Hepatocyte (in vitro differentiated cells): ENCODE results near the gene CHID1. TPM values are rescaled to one million over a fixed set of nuclear protein-coding genes. Genes with fewer than 3 reads are reported as not detected.

Experiments
- DNase-seq: peaks from one replicate; pipeline ENCODE4 v3.0.0-alpha.2; 2016; ENCODE audit warnings: low spot score
- H2AFZ ChIP-seq: fragments of 200-600 bp; sonication (generic); 2 replicates; pipeline ENCODE4 v1.6.0; 2016; ENCODE audit warnings: antibody characterized with exemption, mild to moderate bottlenecking
- H3K27ac ChIP-seq: fragments of 200-600 bp; sonication (generic); 2 replicates; pipeline ENCODE4 v1.5.1; 2016; ENCODE audit warnings: mild to moderate bottlenecking
- H3K27me3 ChIP-seq: fragments of 200-600 bp; sonication (generic); 2 replicates; pipeline ENCODE4 v1.6.1; 2016
- H3K36me3 ChIP-seq: fragments of 200-600 bp; sonication (generic); replicated peaks from 2 replicates; pipeline ENCODE4 v1.5.1; 2016; ENCODE audit warnings: low read depth; ENCODE audit not compliant: insufficient read depth
- H3K4me1 ChIP-seq: fragments of 200-600 bp; sonication (generic); 2 replicates; pipeline ENCODE4 v1.5.1; 2016; ENCODE audit warnings: mild to moderate bottlenecking, moderate library complexity; ENCODE audit not compliant: insufficient read depth
- H3K4me2 ChIP-seq: fragments of 200-600 bp; sonication (generic); 2 replicates; pipeline ENCODE4 v1.6.0; 2016
- H3K4me3 ChIP-seq: fragments of 200-600 bp; sonication (generic); 2 replicates; pipeline ENCODE4 v1.5.1; 2016; ENCODE audit warnings: mild to moderate bottlenecking
- H3K79me2 ChIP-seq: fragments of 200-600 bp; sonication (generic); 2 replicates; pipeline ENCODE4 v1.6.0; 2017; ENCODE audit warnings: mild to moderate bottlenecking
- H3K9me2 ChIP-seq: fragments of 200-600 bp; sonication (generic); replicated peaks from 2 replicates; pipeline ENCODE4 v1.6.0; 2017; ENCODE audit warnings: mild to moderate bottlenecking; ENCODE audit not compliant: insufficient read depth
- H3K9me3 ChIP-seq: fragments of 200-600 bp; sonication (generic); 2 replicates; pipeline ENCODE4 v1.5.1; 2016; ENCODE audit warnings: low read depth, mild to moderate bottlenecking
- H4K20me1 ChIP-seq: fragments of 200-600 bp; sonication (generic); 2 replicates; pipeline ENCODE4 v1.6.0; 2016; ENCODE audit warnings: mild to moderate bottlenecking; ENCODE audit not compliant: insufficient read depth, poor library complexity, severe bottlenecking
- EZH2 ChIP-seq: fragments of 200-600 bp; sonication (generic); IDR thresholded peaks from 2 replicates; pipeline ENCODE4 v1.6.1; 2016; ENCODE audit warnings: antibody characterized with exemption, mild to moderate bottlenecking, borderline replicate concordance
- EZH2phosphoT487 ChIP-seq: fragments of 200-600 bp; sonication (generic); IDR thresholded peaks from one replicate; pipeline ENCODE4 v1.6.1; 2018; ENCODE audit warnings: antibody characterized with exemption, mild to moderate bottlenecking, low read depth, moderate library complexity; ENCODE audit not compliant: unreplicated experiment, severe bottlenecking
- WGBS: methylation state at CpG from one replicate; pipeline ENCODE4 v1.1.6; 2016; ENCODE audit warnings: low lambda C conversion rate; ENCODE audit errors: missing lambda C conversion rate; 5-methylcytosine and 5-hydroxymethylcytosine counted together
- polyA plus RNA-seq: library from polyadenylated mRNA; unstranded; fragments of >200 nt; fragmentation: Nextera tagmentation; extraction: Ambion mirVana; gene quantifications from 2 replicates; pipeline ENCODE4 v1.2.1, GENCODE V29; 2016
- total RNA-seq: library from RNA; depleted of rRNA; stranded (reverse); fragments of >200 nt; gene quantifications from 2 replicates; pipeline ENCODE4 v1.2.3, GENCODE V29; 2014
- TF ChIP-seq, protein P1 (sequence below): fragments of 200-600 bp; sonication (generic); IDR thresholded peaks from 2 replicates; pipeline ENCODE4 v1.5.1; 2016; ENCODE audit warnings: antibody characterized with exemption, mild to moderate bottlenecking; ENCODE audit not compliant: poor library complexity

Gene CHID1
- total and polyA plus RNA-seq, 2 experiments from 2014 or later = 92.4 to 155 TPM

DNA sequence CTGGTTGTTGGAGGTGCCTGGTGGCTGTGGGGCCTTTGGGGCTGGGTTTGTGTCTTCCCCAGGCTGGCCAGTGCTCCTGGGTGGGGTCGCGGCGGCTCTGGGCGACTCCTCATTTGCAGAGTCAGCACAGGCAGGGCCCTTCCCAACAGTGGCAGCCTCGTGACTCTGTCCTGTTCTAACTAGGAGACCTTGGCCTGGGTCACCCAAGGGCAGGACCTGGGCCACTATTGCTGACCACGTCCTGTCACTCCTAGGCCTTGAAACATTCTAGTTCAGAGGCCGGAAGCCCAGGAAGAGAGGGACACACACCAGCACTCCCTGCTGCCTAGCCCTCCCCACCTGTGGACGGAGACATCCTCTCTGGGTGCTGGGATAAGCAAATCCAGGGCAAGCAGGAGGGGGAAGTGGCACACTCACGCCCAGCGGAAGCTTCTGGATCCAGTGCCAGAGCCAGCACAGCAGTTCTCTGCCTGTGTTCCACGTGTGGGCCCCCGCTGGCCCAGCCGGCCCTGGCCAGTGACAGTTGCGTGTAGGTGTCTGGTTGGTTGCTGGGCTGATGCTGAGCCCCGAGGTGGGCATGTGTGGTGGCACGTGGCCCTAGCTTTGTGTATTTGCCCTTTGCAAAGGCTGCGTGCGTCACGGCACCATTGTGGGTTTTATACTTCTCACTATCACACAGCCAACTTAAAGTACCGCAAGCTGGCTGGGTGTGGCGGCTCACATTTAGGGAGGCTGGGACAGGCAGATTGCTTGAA, 4.3 kb upstream of the CHID1 start:
- H3K36me3 ChIP-seq = no peaks in the 10 kb centered on the region
- H3K27ac ChIP-seq = no peak overlapping the region
- TF ChIP-seq EZH2 = no peak
- TF ChIP-seq, protein P1, sequence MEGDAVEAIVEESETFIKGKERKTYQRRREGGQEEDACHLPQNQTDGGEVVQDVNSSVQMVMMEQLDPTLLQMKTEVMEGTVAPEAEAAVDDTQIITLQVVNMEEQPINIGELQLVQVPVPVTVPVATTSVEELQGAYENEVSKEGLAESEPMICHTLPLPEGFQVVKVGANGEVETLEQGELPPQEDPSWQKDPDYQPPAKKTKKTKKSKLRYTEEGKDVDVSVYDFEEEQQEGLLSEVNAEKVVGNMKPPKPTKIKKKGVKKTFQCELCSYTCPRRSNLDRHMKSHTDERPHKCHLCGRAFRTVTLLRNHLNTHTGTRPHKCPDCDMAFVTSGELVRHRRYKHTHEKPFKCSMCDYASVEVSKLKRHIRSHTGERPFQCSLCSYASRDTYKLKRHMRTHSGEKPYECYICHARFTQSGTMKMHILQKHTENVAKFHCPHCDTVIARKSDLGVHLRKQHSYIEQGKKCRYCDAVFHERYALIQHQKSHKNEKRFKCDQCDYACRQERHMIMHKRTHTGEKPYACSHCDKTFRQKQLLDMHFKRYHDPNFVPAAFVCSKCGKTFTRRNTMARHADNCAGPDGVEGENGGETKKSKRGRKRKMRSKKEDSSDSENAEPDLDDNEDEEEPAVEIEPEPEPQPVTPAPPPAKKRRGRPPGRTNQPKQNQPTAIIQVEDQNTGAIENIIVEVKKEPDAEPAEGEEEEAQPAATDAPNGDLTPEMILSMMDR = no peak
- TF ChIP-seq EZH2phosphoT487 = no peak
- 86% methylated on average over 21 of the region's 21 CpGs for WGBS
- H3K9me3 ChIP-seq = no peaks in the 10 kb centered on the region
- no peaks in the 10 kb centered on the region for H3K9me2 ChIP-seq
- no peak overlapping the region for H3K4me2 ChIP-seq
- DNase-seq = no peak
- no peaks in the 10 kb centered on the region for H4K20me1 ChIP-seq
- H3K79me2 ChIP-seq = peaks cover 6% of the 10 kb centered on the region
- H3K4me3 ChIP-seq = no peak overlapping the region
- no peak overlapping the region for H2AFZ ChIP-seq
- H3K4me1 ChIP-seq = peaks cover 7% of the 10 kb centered on the region
- H3K27me3 ChIP-seq = no peaks in the 10 kb centered on the region

DNA sequence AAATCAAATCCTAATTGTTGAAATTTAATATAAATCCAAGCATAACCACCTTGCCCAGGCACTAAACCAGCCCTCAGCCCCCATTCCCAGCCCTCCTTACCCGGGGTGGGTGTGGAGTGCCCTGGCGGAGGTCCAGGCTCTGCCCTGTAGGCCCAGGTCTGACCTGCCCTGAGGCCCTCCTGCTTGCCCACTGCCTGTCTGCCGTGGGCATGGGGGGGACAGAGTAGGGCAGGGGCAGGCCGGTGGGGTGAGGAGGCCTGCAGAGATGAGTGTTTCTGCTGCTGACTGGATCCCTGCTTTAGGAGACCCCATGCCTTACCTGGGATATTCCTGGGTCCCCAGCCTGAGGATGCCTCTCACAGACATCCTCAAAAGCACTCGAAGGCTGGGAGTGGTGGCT, 3.6 kb upstream of the CHID1 start:
- no peak for TF ChIP-seq EZH2
- TF ChIP-seq, protein P1 = no peak
- Histone ChIP-seq H3K27ac (no peak overlapping the region), H3K27me3 (no peaks in the 10 kb centered on the region), H3K9me3 (no peaks in the 10 kb centered on the region), H2AFZ (no peak overlapping the region), H3K9me2 (no peaks in the 10 kb centered on the region), H3K36me3 (no peaks in the 10 kb centered on the region), H3K4me2 (no peak overlapping the region), H3K4me1 (peaks cover 7% of the 10 kb centered on the region), H3K79me2 (peaks cover 13% of the 10 kb centered on the region), H3K4me3 (no peak overlapping the region), H4K20me1 (no peaks in the 10 kb centered on the region)
- 96% methylated on average over 3 of the region's 5 CpGs for whole genome bisulfite sequencing
- no peak for DNase-seq

DNA sequence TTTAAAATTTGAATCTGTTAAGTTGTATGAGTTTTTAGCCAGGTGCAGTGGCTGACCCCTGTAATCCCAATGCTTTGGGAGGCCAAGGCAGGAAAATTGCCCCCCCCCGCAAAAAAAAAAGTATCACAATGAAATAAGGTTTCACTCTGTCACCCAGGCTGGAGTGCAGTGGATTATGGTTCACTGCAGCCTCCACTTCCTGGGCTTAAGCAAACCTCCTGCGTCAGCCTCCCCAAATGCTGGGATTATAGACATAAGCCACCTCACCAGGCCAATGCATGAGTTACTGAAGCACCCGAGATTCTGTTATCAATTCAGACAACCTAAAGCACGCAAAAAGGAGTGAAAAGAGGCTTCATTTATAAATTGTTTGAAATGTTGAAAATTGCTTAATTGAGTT, 2.4 kb upstream of the CHID1 start:
- 90% methylated on average over 4 of the region's 4 CpGs for WGBS
- H3K4me2 ChIP-seq = no peak overlapping the region
- H2AFZ ChIP-seq = no peak overlapping the region
- no peak overlapping the region for H3K4me3 ChIP-seq
- no peaks in the 10 kb centered on the region for H4K20me1 ChIP-seq
- no peak overlapping the region for H3K27ac ChIP-seq
- H3K9me2 ChIP-seq = no peaks in the 10 kb centered on the region
- TF ChIP-seq EZH2phosphoT487 (no peak), EZH2 (no peak)
- TF ChIP-seq, protein P1 = no peak
- no peaks in the 10 kb centered on the region for H3K36me3 ChIP-seq
- no peaks in the 10 kb centered on the region for H3K27me3 ChIP-seq
- peaks cover 23% of the 10 kb centered on the region for H3K79me2 ChIP-seq
- DNase-seq = no peak
- H3K4me1 ChIP-seq = peaks cover 7% of the 10 kb centered on the region
- H3K9me3 ChIP-seq = no peaks in the 10 kb centered on the region
